Heart right ventricle (tissue), 16 donors: Measurements from ENCODE around the gene AGPS. TPM values are rescaled to one million over a fixed set of nuclear protein-coding genes. Genes with fewer than 3 reads are reported as not detected.

Experiments used
- ATAC-seq, 8 donors: fragments of 200-7000 bp; cut with Tn5 transposase; one replicate each; pipeline ENCODE4 v1.9.1; 2020; ENCODE audit warnings: mild to moderate bottlenecking in 8 of 8, moderate library complexity in 8 of 8, moderate number of reproducible peaks in 1 of 8
- DNase-seq, 2 donors: peaks; one replicate each; pipeline ENCODE4 v3.0.0-alpha.2; 2020
- H3K27ac ChIP-seq, 10 donors: fragments of 200-600 bp; sonication (generic) in 2 of 10; one replicate each; pipeline versions ENCODE4 v1.5.0 to v1.8.0; 2020 to 2022; ENCODE audit warnings: mild to moderate bottlenecking in 3 of 10
- H3K27me3 ChIP-seq, 7 donors: fragments of 200-600 bp; one replicate each; pipeline ENCODE4 v1.8.0; 2021 to 2022; ENCODE audit warnings: mild to moderate bottlenecking in 2 of 7
- H3K36me3 ChIP-seq, 9 donors: fragments of 200-600 bp; sonication (generic) in 1 of 9; one replicate each; pipeline versions ENCODE4 v1.5.0 to v1.8.0; 2020 to 2022; ENCODE audit warnings: mild to moderate bottlenecking in 2 of 9
- H3K4me1 ChIP-seq, 9 donors: fragments of 200-600 bp; sonication (generic) in 1 of 9; one replicate each; pipeline versions ENCODE4 v1.5.0 to v1.8.0; 2020 to 2022; ENCODE audit warnings: mild to moderate bottlenecking in 4 of 9
- H3K4me3 ChIP-seq, 10 donors: fragments of 200-600 bp; sonication (generic) in 2 of 10; one replicate each; pipeline versions ENCODE4 v1.5.0 to v1.8.0; 2020 to 2022; ENCODE audit warnings: mild to moderate bottlenecking in 7 of 10, moderate library complexity in 2 of 10
- H3K9me3 ChIP-seq, 11 donors: fragments of 200-600 bp in 10 of 11; sonication (generic) in 2 of 11; one replicate each; pipeline versions ENCODE4 v1.5.0 to v1.8.0; 2013 to 2022; ENCODE audit warnings: mild to moderate bottlenecking in 2 of 11, control low read depth in 1 of 11, moderate library complexity in 1 of 11
- WGBS, 2 donors: extraction: QIAGEN DNeasy Blood & Tissue Kit; methylation state at CpG; one replicate each; pipeline ENCODE4 v1.1.7; 2013; ENCODE audit warnings: inconsistent platforms in 1 of 2; 5-methylcytosine and 5-hydroxymethylcytosine counted together
- intact Hi-C, 10 donors: fragments of 100-400 bp; cut with DNase I; formaldehyde crosslinking; loops; one replicate each; pipeline versions ENCODE4 v1.11.1 to v1.14.2; 2022
- polyA plus RNA-seq, 2 donors: library from polyadenylated mRNA; stranded (reverse); fragments of 200-250 nt; gene quantifications; one replicate each; pipeline ENCODE4 v1.2.3, GENCODE V29; 2013
- total RNA-seq, 10 donors: library from RNA; stranded (reverse); fragmentation: NEBNext Ultra II Directional in 3 of 10; extraction: Animal tissue kit (Norgen Biotek cat#: 25700) in 3 of 10; gene quantifications; one replicate each; pipeline versions ENCODE4 v1.2.1 to v1.2.4, GENCODE V29; 2021 to 2023
- TF ChIP-seq, protein P1 (sequence below), 9 donors: fragments of 200-600 bp; sonication (generic) in 2 of 9; IDR thresholded peaks; one replicate each; pipeline versions ENCODE4 v1.5.0 to v1.8.0; 2021 to 2022; ENCODE audit warnings: antibody characterized with exemption in 9 of 9, mild to moderate bottlenecking in 5 of 9, moderate library complexity in 1 of 9
- donor health status: Arrhythmogenic right ventricular cardiomyopathy.
- donor health status: ischemic (EF 13 %, LVEDD 7.1; RV severe dilation, severe dysfunction).
- donor health status: healthy with polysubstance abuse.
- donor health status: DM: no; HTN: yes; CAD: no.
- donor health status: DM: no; HTN: no; CAD: no.
- donor health status: ischemic (EF 25% LVEDD 6.9; RV normal size, moderate dysfunction).
- donor health status: ischemic (EF 25% LVEDD 5.7; RV mildly dilated, moderate dysfunction).
- donor health status: healthy.
- donor health status: DM: yes; HTN: yes; CAD: no.
- donor health status: Ischemic cardiomyopathy.
- donor health status: ischemic (EF 35%, LVEDD 5.7; RV mildly dilated, moderate dysfunction).
- donor health status: nonischemic (EF 11% LVEDD 7.7; RV severe dilation, severe dysfunction).
- donor health status: DM: yes; HTN: yes; CAD: no.
- donor health status: PGD.
- donor health status: ischemic (EF 29% LVEDD 5.4; RV normal size, mild dysfunction).
- donor health status: nonischemic (EF 23%, LVEDD 6.1; RV moderate dilation, normal function).

The AGPS gene
- total and polyA plus RNA-seq, 12 donors: 4.6 to 32.0 (median 28.4) TPM

DNA sequence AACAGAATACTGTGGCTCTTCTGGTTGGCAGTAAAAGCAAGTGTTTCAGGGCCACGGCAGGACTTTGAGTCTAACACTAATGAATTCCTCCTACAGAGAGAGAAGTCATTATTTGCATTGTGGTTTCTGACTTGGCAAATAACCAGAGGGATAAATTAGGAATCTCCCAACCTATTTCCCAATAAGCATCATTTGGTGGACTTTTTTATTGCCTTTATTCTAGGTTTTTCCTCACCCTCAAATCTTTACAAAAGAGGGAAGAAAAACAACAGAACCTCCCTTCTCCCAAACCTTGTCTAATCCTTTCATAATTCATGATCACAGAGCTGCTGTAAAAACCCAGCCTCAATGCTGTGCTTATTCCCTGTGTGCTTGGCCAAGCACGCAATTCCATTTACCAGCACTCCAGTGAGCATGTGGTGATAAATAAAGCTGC is 179.7 kb downstream of the AGPS start:
- 81 to 89% methylated on average over 2 of the region's 2 CpGs for WGBS, 2 donors
- no peaks in the 10 kb centered on the region for H3K27me3 ChIP-seq
- H3K4me1 ChIP-seq: no peaks in the 10 kb centered on the region
- H3K9me3 ChIP-seq: no peaks in the 10 kb centered on the region
- TF ChIP-seq, protein P1, sequence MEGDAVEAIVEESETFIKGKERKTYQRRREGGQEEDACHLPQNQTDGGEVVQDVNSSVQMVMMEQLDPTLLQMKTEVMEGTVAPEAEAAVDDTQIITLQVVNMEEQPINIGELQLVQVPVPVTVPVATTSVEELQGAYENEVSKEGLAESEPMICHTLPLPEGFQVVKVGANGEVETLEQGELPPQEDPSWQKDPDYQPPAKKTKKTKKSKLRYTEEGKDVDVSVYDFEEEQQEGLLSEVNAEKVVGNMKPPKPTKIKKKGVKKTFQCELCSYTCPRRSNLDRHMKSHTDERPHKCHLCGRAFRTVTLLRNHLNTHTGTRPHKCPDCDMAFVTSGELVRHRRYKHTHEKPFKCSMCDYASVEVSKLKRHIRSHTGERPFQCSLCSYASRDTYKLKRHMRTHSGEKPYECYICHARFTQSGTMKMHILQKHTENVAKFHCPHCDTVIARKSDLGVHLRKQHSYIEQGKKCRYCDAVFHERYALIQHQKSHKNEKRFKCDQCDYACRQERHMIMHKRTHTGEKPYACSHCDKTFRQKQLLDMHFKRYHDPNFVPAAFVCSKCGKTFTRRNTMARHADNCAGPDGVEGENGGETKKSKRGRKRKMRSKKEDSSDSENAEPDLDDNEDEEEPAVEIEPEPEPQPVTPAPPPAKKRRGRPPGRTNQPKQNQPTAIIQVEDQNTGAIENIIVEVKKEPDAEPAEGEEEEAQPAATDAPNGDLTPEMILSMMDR (IDR thresholded peaks at IDR 0.05): no peak
- no peak overlapping the region for H3K4me3 ChIP-seq
- ATAC-seq (no peak), DNase-seq (no peak)
- no peaks in the 10 kb centered on the region for H3K36me3 ChIP-seq
- intact Hi-C loops: no loop called here
- no peak overlapping the region for H3K27ac ChIP-seq

DNA sequence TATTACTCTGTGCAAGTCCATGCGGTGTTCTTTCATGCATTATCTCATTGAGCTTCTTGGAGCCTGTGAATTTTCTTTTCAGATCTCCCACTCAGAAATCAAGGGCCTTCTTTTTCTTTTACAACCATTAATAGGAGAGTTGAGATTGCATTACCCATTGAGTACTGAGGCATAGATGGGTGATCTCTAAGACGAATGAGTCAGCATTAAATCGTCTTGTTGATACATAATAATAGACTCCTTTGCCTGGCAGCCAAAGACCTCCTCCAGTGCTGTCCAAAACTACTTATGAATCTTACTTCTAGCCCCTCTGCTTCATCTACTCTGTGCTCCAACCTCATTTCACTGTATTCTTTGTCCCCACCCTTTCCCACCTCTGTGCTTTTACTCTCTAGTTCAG is 180.5 kb downstream of the AGPS start:
- DNase-seq (no peak), ATAC-seq (no peak)
- intact Hi-C loops: no loop called here
- Histone ChIP-seq H3K36me3 (no peaks in the 10 kb centered on the region), H3K9me3 (no peaks in the 10 kb centered on the region), H3K4me1 (no peaks in the 10 kb centered on the region), H3K27ac (no peak overlapping the region), H3K27me3 (no peaks in the 10 kb centered on the region), H3K4me3 (no peak overlapping the region)
- WGBS, 2 donors: 69 to 81% methylated on average over 3 of the region's 3 CpGs
- TF ChIP-seq, protein P1 (IDR thresholded peaks at IDR 0.05): no peak

GRCh38 chr2:177574356-177574755 is 181.8 kb downstream of the AGPS start:
- Histone ChIP-seq H3K36me3 (no peaks in the 10 kb centered on the region), H3K27me3 (no peaks in the 10 kb centered on the region), H3K9me3 (no peaks in the 10 kb centered on the region), H3K4me1 (no peaks in the 10 kb centered on the region), H3K4me3 (no peak overlapping the region), H3K27ac (no peak overlapping the region)
- intact Hi-C loops: no loop called here
- ATAC-seq (no peak), DNase-seq (no peak)
- 87 to 89% methylated on average over 7 of the region's 7 CpGs for WGBS, 2 donors
- TF ChIP-seq, protein P1 (IDR thresholded peaks at IDR 0.05): no peak

DNA sequence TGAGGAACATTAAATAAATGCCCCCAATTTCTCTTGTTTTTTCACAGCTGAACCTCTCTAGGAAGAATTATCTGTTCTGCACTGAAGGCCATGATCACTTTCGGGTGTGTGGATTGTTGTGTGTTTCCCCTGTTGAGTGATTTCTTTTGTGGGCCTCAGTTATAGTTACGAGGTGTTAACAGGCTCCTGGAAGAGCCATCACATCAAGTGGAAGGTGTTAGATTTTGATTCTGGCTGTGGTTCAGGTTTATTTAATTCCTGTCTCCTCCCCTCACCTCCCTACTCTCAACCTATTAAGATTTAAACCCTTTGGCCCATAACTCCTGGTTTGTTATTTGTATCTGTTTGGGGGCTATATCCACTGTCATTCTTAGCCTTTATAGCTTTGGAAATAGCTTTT is 182.8 kb downstream of the AGPS start:
- TF ChIP-seq, protein P1 (IDR thresholded peaks at IDR 0.05): no peak
- DNase-seq (no peak), ATAC-seq (peak in 2 of 8 donors; percentile 27 to 65)
- H3K27ac ChIP-seq: no peak overlapping the region
- no peaks in the 10 kb centered on the region for H3K27me3 ChIP-seq
- 48 to 69% methylated on average over 2 of the region's 2 CpGs for WGBS, 2 donors
- no peak overlapping the region for H3K4me3 ChIP-seq
- H3K4me1 ChIP-seq: no peaks in the 10 kb centered on the region
- no peaks in the 10 kb centered on the region for H3K9me3 ChIP-seq
- no peaks in the 10 kb centered on the region for H3K36me3 ChIP-seq
- intact Hi-C loops: no loop called here
